HG03103 (cell line): ENCODE results near the gene PGPEP1.
"Not testable (repeated sequence)": the region's sequence is repeated elsewhere in the genome, so short reads cannot be mapped to it uniquely, and the experiment has no call there.

ENCODE experiments used
- ATAC-seq: cut with Tn5 transposase; IDR thresholded peaks from one replicate; pipeline ENCODE4 v1.9.1; 2021; ENCODE audit warnings: low read depth; ENCODE audit not compliant: unreplicated experiment

PGPEP1 gene

DNA sequence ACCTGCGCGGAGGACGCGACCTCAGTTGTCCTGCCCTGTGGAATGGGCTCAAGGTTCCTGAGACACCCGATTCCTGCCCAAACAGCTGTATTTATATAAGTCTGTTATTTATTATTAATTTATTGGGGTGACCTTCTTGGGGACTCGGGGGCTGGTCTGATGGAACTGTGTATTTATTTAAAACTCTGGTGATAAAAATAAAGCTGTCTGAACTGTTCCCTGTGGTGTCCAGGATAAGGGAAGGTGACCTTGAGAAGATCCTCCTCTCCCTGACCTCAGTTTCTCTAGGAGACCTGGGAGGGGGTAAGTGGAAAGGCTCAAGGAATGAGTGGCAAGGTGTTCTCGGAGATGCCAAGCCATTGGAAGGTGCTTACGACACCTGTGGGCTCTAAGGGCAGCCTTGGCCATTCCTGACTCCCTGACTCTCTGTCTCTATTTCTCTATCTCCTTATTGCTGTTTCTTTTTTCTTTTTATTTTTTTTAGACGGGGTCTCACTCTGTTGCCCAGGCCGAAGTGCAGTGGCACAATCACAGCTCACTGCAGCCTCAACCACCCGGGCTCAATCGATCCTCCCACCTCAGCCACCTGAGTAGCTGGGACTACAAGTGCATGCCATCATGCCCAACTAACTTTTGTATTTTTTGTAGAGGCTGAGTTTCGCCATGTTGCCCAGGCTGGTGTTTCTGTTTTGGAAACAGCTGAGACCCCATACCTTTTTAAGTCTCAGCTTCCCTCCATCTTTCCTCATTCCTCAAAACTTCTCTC is 48.7 kb downstream of the PGPEP1 start:
- ATAC-seq: no peak

DNA sequence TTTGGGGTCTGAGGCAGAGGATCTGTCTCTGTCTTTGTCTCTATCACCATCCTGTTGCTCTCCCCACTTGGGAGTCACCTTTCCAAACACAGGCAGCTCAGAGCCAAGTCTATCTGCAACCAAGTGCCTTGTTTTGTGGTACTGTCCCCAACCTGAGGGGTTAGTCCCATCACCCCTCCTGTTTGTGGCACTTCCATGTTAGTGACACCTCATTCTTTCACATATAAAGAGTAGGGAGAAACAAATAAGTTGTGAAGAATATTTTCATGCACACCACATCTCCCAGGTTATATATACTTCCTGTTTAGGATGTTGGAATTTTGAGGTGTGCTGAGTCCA is 49.3 kb downstream of the PGPEP1 start:
- no peak for ATAC-seq

DNA sequence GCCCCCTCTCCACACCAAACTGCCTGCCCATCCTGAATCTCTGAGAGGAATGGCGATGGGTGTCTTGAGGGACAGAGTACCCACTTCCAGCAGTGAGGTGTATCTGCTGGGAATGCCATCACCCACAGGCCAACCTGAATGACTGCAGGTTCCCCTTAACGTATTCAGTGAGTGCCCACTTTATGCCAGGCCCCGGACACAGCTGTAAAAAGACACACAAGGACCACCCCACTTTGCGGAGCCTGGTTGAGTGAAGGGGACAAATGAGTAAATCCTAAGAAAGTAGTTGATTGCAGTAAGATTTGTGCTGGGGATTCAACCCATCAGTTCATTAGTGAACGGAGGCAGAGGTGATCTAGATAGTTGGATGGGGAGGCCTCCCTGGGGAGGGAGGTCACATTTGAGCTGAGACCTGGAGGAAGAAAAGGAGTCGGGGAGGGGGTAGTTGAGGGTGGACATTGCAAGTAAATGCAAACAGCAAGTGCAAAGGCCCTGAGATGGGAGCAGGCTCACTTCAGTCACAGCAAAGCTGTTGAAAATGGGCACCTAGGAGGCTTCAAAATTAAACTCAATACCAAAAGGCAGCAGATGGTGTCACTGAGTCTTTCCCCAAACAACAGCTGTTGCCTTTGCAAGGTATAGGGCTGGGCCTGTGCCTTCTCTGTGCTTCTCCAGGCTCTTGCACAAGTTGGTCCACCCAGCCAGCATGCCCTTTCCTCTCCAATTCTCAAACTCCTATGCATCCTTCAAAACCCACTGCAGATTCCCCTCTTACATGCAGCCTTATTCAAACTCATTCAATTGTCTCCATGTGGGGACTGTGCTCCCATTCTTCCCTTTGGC is 49.9 kb downstream of the PGPEP1 start:
- no peak for ATAC-seq

DNA sequence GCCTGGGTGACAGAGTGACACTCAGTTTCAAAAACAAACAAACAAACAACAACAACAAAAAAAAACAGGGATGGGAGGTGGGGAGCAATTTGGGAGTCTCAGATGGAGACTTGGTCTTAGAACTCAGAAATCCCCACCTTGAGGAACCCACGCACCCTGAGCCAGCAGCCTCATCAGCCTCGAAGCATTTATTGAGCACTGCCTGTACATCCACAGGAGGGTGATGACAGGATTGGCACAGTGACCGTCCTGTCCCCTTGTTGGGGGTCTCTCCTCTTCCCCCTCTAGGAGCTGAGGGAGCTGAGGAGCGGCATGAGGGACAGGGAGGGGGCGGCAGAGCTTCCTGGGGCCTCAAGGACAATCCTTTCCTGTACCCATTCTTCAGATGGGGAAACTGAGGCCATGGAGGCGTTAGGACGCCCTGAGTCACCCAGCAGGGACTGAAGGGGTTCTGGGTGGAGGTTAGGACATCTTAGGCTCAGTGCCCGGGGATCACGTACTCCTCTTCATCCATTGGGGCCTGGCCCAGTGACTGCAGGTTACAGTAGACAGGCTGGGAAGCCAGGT is 51.2 kb downstream of the PGPEP1 start:
- no peak for ATAC-seq

DNA sequence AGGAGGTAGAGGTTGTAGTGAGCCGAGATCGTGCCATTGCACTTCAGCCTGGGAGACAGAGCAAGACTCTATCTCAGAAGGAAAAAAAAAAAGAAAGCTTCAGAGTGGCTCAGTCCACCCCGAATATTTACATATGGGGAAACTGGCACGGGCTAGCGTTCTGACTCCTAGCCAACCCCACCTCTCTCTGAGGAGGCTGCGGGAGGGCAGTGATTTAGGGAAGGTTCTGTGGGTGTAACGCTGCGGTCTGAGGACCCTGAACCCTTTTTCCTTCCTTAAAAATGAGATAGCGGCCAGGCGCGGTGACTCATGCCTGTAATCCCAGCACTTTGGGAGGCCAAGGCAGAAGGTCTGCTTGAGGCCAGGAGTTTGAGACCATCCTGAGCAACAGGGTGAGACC is 52.0 kb downstream of the PGPEP1 start:
- ATAC-seq: no peak

DNA sequence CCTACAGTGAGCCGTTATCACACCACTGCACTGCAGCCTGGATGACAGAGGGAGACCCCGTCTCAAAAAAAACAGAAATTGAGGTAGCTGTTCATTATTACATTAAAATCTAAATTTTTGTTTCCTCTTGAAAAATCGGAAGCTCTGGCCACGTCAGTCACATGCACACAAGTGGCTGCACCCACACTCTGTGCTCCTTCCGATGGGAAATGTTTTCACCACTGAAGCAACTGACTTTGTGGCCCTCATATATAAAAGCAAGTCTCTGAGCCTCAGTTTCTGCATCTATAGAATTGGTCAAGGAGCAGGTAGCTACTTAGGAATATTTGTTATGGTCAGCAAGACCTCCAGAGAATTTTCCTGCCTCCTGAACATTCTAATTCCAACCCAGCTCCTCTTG is 52.5 kb downstream of the PGPEP1 start:
- no peak for ATAC-seq

DNA sequence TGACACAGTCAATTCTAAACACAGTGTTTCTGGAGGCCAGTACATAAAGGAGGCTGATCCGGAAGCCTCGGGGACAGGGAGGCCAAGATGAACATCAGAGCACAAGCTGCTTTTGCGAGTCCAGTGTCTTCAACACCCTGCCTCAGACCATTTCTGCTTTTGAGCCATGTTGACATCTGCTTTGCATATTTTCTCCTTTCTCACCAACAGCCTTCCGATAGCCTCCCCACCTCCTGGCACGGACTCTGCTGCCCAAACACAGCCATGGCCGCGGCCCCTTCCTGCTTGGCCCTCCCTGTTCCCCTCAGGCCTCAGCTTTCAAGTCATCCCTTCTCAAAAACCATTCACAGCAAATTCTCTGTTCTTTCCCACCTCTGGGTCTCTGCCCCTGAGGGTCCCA is 53.4 kb downstream of the PGPEP1 start:
- no peak for ATAC-seq

DNA sequence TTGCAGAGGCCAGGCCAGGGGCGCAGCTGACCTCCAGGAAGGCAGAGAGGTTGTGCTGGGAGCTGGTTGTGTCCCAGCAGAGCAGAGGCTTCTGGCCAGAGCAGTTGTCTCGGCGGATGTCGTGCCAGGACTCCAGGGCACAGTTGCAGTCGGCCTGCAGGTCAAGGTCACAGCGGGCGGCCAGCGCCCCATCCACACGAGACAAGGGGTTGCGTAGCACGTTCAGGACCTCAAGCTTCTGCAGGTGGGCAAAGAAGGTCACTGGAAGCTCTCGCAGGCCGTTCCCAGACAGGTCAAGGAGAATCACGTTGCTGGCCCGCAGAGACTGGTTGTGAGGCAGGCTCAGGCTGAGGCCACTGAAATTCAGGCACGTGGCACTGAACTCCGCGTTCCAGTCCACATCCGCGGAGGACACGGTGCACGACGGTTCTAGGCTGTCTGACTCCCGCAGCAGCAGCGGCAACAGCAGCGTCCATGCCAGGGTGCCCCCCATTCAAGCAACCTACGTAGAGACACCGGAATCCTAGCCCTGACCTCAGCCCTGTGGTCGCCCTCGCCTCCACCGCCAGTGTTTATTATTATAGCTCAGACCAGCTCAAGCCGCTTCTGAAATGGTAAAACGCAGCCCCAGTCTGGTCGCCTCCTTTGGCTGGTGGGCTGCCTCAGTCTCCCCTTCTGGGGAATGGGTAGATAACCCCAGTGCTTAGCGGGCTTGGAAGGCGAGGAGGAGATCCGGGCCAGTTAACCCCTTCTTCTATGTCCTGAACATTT is 56.3 kb downstream of the PGPEP1 start:
- ATAC-seq: no peak

DNA sequence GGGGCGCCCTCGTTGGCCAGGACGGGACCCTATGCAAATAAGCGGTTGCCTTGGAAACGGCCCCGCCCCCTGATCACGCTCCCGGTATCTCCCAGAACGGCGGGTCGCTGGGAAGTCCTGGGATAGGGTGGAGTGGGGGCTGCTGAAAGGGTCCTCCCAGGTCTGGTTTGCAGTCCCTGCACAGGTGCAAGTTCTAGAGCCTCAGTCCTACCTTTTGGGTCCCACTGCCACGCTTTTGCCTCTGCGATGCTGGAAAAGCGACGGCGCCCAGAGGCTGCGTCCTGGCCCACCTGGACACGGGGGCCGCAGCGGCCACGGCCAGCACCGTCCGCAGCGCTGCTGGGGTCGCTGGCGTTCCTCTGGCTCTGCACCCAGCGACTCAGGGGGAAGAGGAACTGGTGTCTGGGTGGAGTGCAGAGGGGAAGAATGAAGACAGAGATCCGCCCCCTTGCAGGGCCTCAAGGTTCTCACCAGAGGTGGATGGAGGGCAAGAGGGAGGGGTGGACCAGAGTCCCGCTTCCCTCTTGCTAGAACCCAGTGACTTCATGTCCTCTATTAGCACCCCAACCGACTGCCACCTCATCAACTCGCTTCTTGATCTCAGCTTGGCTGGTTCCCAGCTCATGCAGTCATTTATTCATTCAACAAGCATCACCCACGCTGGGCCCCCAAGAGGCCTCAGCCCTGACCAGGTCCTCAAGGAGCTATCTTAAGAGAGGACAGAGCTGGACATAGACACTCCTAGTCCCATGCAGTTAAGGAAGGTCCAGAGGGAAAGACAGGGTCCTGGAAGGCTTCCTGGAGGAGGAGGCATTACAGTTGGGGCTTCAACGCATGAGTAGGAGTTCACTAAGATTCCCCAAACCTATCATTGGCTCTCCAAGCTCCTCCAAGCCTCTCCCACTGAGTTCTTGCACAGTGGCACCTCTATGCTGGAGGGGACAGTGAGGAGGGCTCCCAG is 57.1 kb downstream of the PGPEP1 start, which contains the start of gene LRRC25:
TSS of gene LRRC25 (minus strand) at position 381 of the 961 bp plus-strand sequence. CDS start 659 bp downstream, outside the sequence.
- ATAC-seq: no peak

DNA sequence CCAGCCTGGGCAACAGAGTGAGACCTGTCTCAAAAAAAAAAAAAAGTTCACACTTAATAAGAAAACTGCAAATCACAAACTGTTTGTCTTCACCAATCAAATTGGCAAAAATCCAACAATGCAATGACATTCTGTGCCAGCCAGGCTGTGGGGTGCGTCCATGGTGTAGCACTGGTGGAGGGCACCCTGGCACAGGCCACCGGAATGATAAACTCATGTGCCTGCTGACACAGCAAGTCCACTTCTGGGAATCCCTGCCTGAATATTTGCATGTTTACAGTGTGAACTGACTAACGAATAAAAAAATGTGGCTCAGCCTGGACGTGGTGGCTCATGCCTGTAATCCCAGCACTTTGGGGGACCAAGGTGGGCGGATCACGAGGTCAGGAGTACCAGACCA is 58.6 kb downstream of the PGPEP1 start:
- no peak for ATAC-seq

DNA sequence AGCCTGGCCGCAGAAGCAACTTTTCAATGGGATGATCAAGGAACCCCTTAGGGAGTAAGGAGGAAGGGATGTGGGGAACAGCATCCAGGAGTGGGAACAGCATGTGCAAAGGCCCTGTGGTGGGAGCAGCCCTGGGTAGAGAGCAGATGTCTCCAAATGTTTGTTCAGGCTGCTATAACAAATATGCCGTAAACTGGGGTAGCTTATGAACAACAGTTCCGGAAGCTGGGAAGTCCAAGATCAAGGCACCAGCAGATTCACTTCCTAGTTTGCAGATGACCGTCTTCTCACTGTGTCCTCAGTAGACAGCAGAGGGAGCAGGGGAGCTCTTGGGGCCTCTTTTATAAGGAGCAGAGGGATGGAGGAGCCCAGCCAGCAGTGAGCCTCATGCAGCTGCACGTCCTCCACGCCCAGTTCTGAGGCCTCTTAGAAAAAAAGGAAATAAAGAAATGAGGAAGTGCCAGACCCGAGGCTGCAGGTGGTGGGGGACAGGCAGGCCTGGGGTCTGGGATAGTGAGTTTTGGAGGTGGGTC is 61.2 kb downstream of the PGPEP1 start:
- no peak for ATAC-seq

DNA sequence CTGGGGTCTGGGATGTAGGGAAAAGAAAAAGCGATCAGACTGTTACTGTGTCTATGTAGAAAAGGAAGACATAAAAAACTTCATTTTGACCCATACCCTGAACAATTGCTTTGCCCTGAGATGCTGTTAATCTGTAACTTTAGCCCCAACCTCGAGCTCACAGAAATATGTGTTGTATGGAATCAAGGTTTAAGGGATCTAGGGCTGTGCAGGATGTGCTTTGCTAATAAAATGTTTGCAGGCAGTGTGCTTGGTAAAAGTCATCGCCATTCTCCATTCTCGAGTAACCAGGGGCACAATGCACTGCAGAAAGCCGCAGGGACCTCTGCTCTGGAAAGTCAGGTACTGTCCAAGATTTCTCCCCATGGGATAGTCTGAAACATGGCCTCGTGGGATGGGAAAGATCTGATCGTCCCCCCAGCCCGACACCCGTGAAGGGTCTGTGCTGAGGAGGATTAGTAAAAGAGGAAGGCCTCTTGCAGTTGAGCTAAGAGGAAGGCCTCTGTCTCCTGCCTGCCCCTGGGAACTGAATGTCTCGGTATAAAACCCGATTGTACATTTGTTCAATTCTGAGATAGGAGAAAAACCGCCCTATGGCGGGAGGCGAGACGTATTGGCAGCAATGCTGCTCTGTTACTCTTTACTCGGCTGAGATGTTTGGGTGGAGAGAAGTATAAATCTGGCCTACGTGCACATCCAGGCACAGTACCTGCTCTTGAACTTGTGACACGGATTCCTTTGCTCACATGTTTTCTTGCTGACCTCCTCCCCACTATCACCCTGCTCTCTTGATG is 62.3 kb downstream of the PGPEP1 start:
- ATAC-seq: not testable (repeated sequence)

DNA sequence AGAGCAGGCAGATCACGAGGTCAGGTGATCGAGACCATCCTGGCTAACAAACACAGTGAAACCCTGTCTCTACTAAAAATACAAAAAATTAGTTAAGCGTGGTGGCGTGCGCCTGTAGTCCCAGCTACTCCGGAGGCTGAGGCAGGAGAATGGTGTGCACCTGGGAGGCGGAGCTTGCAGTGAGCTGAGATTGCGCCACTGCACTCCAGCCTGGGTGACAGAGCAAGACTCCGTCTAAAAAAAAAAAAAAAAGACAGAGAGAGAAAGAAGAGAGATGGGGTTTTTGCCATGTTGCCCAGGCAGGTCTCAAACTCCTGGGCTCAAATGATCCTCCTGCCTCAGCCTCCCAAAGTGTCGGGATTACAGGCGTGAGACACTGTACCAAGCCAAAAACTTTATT is 65.4 kb downstream of the PGPEP1 start:
- not testable (repeated sequence) for ATAC-seq

DNA sequence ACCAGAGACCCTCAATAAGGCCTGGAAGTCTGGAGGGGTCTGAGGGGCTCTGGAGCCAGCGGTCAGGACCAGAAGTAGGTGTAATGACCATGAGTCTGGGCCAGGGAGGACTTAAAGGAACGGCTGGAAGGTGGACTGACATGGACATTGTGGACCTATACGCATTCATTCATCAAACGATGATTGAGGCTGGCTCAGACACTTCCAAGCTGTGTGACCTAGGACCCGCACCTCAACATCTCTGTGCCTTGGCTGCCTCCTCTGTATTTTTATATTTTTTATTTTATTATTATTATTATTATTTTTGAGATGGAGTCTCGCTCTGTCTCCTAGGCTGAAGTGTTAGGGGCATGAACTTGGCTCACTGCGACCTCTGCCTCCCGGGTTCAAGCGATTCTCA is 66.4 kb downstream of the PGPEP1 start:
- ATAC-seq: no peak

DNA sequence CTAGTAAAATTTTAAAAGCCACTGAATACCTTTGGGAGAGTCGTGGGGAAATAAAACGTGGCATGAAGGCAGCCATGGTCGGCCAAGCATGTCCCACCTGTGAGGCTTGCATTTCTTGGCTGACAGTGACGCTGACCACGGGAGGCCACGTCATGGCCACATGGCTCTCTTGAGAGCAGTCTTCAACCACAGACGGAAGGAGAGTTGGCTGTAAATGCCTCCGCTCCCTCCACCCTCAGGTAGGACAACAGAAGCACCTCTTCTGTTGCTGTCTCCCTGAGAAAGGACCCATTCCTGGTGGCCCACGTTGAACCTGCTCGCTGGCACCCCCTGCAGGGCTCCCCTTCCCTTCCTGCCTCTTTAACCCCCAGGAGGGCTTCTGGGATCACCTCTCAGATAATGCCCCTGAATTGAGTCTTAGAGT is 67.7 kb downstream of the PGPEP1 start:
- no peak for ATAC-seq

DNA sequence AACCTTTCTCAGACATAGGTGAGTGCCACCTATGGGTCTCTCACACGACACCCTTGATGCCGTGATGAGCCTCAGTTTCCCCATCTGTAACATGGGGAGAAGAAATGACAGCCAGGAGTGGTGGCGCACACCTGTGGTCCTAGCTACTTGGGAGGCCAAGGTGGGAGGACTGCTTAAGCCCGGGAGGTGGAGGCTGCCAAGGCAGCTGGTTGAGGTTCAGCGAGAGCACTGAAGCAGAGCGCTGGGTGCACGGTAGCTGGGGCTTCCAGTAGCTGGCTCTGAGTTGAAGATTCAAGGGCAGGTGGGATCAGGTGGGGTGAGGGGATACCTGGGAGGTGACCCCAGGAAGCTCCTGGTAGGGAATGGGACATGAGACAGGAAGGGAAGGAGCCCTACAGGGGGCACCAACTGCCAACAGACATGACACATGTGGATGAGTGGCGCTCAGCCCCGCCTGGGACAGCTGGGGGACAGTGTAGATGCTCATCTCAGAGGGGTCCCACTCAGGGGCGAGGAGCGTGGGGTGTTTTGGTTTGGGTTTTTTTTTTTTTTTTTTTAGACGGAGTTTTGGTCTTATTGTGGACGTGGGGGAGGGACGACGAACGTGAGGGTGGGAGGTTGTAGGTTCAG is 72.3 kb downstream of the PGPEP1 start:
- ATAC-seq: no peak

DNA sequence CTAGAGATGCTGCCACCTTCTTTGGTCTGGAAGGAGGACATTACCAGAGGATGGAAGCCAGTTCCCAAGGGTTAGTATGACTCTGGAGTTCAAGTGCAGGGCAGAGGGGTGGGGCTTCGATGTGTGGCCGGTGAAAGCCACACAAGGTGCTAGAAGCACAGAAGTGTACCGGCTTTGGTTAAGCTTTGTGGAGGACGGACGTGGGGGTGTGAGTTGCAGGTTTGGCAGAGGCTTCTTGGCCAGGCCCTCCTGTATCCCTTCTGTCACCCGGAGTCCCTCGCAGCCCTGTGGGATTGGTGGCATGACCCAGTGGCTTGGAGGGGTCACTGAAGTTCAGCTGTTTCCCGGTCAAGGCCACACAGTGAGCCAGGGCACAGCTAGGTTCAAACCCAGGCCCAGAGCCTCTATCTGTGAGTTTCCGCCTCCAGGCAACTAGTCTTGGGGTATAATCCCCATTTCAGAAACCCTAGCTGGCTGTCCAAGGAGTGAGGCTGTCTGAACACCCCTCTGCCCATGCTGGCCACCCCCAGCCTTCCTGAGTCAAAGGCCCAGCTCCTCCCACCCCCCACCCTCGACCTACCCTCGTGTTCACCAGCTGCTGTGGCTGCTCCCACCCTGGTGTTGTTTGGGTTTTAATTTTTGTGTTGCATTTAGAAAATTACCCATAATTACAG is 74.2 kb downstream of the PGPEP1 start:
- no peak for ATAC-seq
